ENCODE data around the gene MYO5A.

Gene MYO5A

DNA sequence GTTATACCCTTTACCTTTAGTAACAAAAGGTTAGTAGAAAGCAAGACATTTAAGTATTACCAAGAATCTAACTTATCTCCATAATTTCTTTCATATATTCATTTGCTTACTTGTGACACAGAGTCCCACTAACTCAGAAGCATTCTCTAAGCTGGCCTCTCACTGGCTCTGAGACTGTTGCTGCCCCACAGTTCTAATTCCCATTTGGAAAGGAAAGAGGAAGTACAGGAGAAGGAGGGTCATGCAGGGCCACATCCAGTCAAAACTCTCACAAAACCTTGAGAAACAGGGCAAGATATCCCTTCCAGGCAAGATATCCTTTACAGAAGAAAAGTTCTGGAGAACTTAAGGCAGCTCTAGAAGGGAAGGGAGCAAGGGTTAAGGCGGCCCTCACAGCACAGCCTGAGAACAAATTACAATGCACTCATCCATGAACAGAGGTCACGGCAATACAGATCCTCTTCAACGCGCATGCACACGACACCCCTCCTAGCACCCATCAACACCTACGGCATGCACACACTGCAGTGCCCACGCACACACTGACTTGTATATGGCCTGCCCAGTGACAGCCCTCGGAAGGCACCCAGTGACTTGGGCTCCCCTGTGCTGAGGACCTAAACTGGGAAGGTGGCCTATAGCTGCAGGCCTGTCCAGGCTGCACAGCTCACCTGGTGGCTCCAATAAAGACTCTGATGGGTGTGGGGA lies 220.1 kb downstream of the MYO5A start:
- TF ChIP-seq, protein P1, sequence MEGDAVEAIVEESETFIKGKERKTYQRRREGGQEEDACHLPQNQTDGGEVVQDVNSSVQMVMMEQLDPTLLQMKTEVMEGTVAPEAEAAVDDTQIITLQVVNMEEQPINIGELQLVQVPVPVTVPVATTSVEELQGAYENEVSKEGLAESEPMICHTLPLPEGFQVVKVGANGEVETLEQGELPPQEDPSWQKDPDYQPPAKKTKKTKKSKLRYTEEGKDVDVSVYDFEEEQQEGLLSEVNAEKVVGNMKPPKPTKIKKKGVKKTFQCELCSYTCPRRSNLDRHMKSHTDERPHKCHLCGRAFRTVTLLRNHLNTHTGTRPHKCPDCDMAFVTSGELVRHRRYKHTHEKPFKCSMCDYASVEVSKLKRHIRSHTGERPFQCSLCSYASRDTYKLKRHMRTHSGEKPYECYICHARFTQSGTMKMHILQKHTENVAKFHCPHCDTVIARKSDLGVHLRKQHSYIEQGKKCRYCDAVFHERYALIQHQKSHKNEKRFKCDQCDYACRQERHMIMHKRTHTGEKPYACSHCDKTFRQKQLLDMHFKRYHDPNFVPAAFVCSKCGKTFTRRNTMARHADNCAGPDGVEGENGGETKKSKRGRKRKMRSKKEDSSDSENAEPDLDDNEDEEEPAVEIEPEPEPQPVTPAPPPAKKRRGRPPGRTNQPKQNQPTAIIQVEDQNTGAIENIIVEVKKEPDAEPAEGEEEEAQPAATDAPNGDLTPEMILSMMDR (IDR thresholded peaks at IDR 0.05): no peak
- no peaks in the 10 kb centered on the region for H3K9me3 ChIP-seq (ENCODE audit: control insufficient read depth, low read length)
- no peak overlapping the region for H3K9ac ChIP-seq
- H3K4me3 ChIP-seq (ENCODE audit: low read depth, low read length): no peak overlapping the region
- no peaks in the 10 kb centered on the region for H3K79me2 ChIP-seq
- H3K27ac ChIP-seq: no peak overlapping the region
- no peaks in the 10 kb centered on the region for H3K27me3 ChIP-seq (ENCODE audit: control insufficient read depth, insufficient read depth, low read length)
- no peak overlapping the region for H3K4me2 ChIP-seq (ENCODE audit: low read length)
- no peaks in the 10 kb centered on the region for H3K36me3 ChIP-seq (ENCODE audit: control insufficient read depth, insufficient read depth, low read length)
- no peak overlapping the region for H2AFZ ChIP-seq
- H3K4me1 ChIP-seq: peaks cover 3% of the 10 kb centered on the region

DNA sequence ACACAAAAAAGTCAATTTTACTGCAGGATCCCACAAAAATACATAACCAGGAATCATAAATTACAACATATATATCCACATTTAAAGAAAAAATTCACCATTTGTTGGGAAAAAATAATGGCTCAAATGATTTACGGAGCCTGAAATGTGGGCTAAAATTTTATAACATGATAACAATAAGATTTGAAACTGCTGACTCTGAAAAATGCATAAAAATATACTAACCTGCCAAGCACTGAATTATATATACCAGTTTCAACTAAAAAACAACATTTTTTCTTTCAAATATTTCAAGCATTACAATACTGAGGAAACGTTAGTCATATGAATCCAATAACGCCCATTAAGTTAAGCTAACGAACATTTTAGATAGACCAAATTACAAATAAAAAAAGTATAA lies 220.8 kb downstream of the MYO5A start:
- Histone ChIP-seq H3K79me2 (no peaks in the 10 kb centered on the region), H2AFZ (no peak overlapping the region), H3K4me1 (peaks cover 3% of the 10 kb centered on the region), H3K9me3 (ENCODE audit: control insufficient read depth, low read length) (no peaks in the 10 kb centered on the region), H3K27ac (no peak overlapping the region), H3K9ac (no peak overlapping the region), H3K4me2 (ENCODE audit: low read length) (no peak overlapping the region), H3K36me3 (ENCODE audit: control insufficient read depth, insufficient read depth, low read length) (no peaks in the 10 kb centered on the region), H3K4me3 (ENCODE audit: low read depth, low read length) (no peak overlapping the region), H3K27me3 (ENCODE audit: control insufficient read depth, insufficient read depth, low read length) (no peaks in the 10 kb centered on the region)
- TF ChIP-seq, protein P1 (IDR thresholded peaks at IDR 0.05): no peak

DNA sequence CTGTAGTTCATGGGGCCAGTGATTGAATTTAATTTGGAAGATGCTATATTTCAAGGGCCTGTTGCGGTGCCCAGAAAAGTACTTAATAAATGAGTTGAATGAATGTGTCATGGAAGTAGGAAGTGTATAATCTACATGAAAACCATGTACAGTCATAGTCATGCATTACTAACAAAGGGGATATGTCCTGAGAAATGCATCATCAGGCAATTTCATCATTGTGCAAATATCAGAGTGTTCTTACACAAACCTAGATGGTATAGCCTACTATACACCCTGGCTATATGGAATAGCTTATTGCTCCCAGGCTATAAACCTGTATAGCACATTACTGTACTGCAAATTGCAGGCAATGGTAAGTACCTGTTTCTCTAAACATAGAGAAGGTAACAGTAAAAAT lies 222.4 kb downstream of the MYO5A start:
- H3K9me3 ChIP-seq (ENCODE audit: control insufficient read depth, low read length): no peaks in the 10 kb centered on the region
- H3K4me2 ChIP-seq (ENCODE audit: low read length): no peak overlapping the region
- no peak overlapping the region for H2AFZ ChIP-seq
- H3K4me3 ChIP-seq (ENCODE audit: low read depth, low read length): no peak overlapping the region
- H3K27me3 ChIP-seq (ENCODE audit: control insufficient read depth, insufficient read depth, low read length): no peaks in the 10 kb centered on the region
- H3K79me2 ChIP-seq: no peaks in the 10 kb centered on the region
- no peak overlapping the region for H3K27ac ChIP-seq
- peaks cover 3% of the 10 kb centered on the region for H3K4me1 ChIP-seq
- TF ChIP-seq, protein P1 (IDR thresholded peaks at IDR 0.05): no peak
- H3K9ac ChIP-seq: no peak overlapping the region
- H3K36me3 ChIP-seq (ENCODE audit: control insufficient read depth, insufficient read depth, low read length): no peaks in the 10 kb centered on the region

DNA sequence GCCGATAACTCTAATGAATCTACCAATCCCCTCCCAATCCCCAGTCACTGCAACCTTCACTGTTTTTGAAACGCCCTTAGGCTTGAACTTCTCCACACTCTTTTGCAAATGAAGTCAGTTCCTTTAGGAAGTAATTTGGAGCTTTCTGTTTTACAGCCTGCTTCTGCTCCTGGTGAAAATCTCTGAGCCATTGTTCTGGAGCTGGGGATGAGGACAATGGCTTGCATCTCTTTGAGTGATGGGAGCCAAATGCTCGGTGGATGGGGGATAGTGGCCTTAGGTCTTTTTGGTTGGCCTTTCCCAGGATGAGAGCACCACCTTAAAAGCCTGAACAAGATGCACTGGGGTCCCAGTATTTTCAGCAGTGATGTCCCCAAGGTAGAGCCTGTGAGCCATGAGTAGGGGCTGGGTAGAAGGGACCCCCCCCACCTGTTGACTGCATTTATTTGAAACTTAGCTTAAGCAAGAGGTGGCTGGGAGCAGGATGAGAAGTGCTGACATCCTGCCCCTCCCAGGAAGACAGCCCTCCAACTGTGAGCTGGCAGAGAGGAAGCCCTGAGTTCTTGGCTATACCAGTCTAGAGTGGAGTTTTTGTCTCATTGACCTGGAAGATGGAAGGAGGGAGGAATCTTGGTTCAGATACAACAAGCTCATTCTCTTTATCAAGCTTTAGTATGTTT lies 225.4 kb downstream of the MYO5A start:
- Histone ChIP-seq H3K4me1 (no peaks in the 10 kb centered on the region), H3K79me2 (no peaks in the 10 kb centered on the region), H3K4me3 (ENCODE audit: low read depth, low read length) (no peak overlapping the region), H3K36me3 (ENCODE audit: control insufficient read depth, insufficient read depth, low read length) (no peaks in the 10 kb centered on the region), H3K27ac (no peak overlapping the region), H3K9ac (no peak overlapping the region), H2AFZ (no peak overlapping the region), H3K9me3 (ENCODE audit: control insufficient read depth, low read length) (no peaks in the 10 kb centered on the region), H3K4me2 (ENCODE audit: low read length) (no peak overlapping the region), H3K27me3 (ENCODE audit: control insufficient read depth, insufficient read depth, low read length) (no peaks in the 10 kb centered on the region)
- TF ChIP-seq, protein P1 (IDR thresholded peaks at IDR 0.05): no peak

Measured in parathyroid adenoma (tissue), 2 donors.